Non-pigmented ciliary epithelial cell (primary cell): ENCODE results near the gene TRIM67.
"Not testable (repeated sequence)": the region's sequence is repeated elsewhere in the genome, so short reads cannot be mapped to it uniquely, and the experiment has no call there.

Experiments used
- DNase-seq: peaks from one replicate; pipeline ENCODE4 v3.0.0-alpha.2; 2010; ENCODE audit warnings: low read depth

Gene TRIM67

GRCh38 chr1:231203259-231204057, 41.6 kb downstream of the TRIM67 start:
- DNase-seq: no peak

GRCh38 chr1:231206856-231207255, 45.0 kb downstream of the TRIM67 start:
- no peak for DNase-seq

GRCh38 chr1:231207437-231207836, 45.6 kb downstream of the TRIM67 start:
- DNase-seq: no peak

GRCh38 chr1:231208980-231209379, 47.1 kb downstream of the TRIM67 start:
- DNase-seq: no peak

- DNase-seq: no peak
Observed at GRCh38 chr1:231209531-231209930, 47.7 kb downstream of the TRIM67 start.

- no peak for DNase-seq
Observed at GRCh38 chr1:231210126-231210525, 48.3 kb downstream of the TRIM67 start.

GRCh38 chr1:231211005-231211857, 49.4 kb downstream of the TRIM67 start:
- DNase-seq: no peak

- not testable (repeated sequence) for DNase-seq
Observed at GRCh38 chr1:231212301-231212700, 50.4 kb downstream of the TRIM67 start.

- DNase-seq: no peak
Observed at GRCh38 chr1:231213831-231214573, 52.1 kb downstream of the TRIM67 start.

GRCh38 chr1:231214918-231215680, 53.2 kb downstream of the TRIM67 start:
- no peak for DNase-seq

GRCh38 chr1:231215681-231216385, 54.0 kb downstream of the TRIM67 start:
- DNase-seq: no peak

- DNase-seq: no peak
Observed at GRCh38 chr1:231216498-231216897, 54.6 kb downstream of the TRIM67 start.

- no peak for DNase-seq
Observed at GRCh38 chr1:231217056-231217455, 55.2 kb downstream of the TRIM67 start.

GRCh38 chr1:231218078-231218477, 56.2 kb downstream of the TRIM67 start:
- no peak for DNase-seq

- no peak for DNase-seq
Observed at GRCh38 chr1:231219422-231220401, 57.9 kb downstream of the TRIM67 start.

- no peak for DNase-seq
Observed at GRCh38 chr1:231220801-231221200, 58.9 kb downstream of the TRIM67 start.

GRCh38 chr1:231226156-231226555, 64.3 kb downstream of the TRIM67 start:
- no peak for DNase-seq

- DNase-seq: no peak
Observed at GRCh38 chr1:231231511-231231910, 69.7 kb downstream of the TRIM67 start.

- no peak for DNase-seq
Observed at GRCh38 chr1:231232870-231233734, 71.2 kb downstream of the TRIM67 start.
